Stimulated activated CD8-positive, alpha-beta memory T cell treated with anti-CD3 and anti-CD28 coated beads, Interleukin-7, amount 100 ng/mL, for 48 hours (primary cell): ENCODE results near the gene LYSET.
"Not testable (repeated sequence)": the region's sequence is repeated elsewhere in the genome, so short reads cannot be mapped to it uniquely, and the experiment has no call there.

ENCODE experiments used
- DNase-seq, 2 donors: peaks; one replicate each; pipeline ENCODE4 v3.0.0-alpha.2; 2020; ENCODE audit warnings: low read depth in 1 of 2; ENCODE audit errors: extremely low read depth in 1 of 2

LYSET gene

GRCh38 chr14:93184391-93185348 lies at the start of gene LYSET, which contains the start of gene MOAP1:
LYSET (plus strand) TSS chr14:93185317; CDS start chr14:93185406, 89 bp downstream.
MOAP1 (minus strand) TSS chr14:93184897; CDS start chr14:93184242, 655 bp downstream.
- peak; percentile 77 to 83 for DNase-seq

- no peak for DNase-seq
Measured at GRCh38 chr14:93135399-93135798, 49.7 kb upstream of the LYSET start.

GRCh38 chr14:93136009-93136408 lies 49.1 kb upstream of the LYSET start:
- DNase-seq, result no peak

- DNase-seq, result not testable (repeated sequence)
Measured at GRCh38 chr14:93136508-93136907, 48.6 kb upstream of the LYSET start.

GRCh38 chr14:93137864-93138263 lies 47.3 kb upstream of the LYSET start:
- DNase-seq, result no peak

- no peak for DNase-seq
Measured at GRCh38 chr14:93142854-93143652, 42.1 kb upstream of the LYSET start.

- peak in 1 of 2 donors; percentile 22 for DNase-seq
Measured at GRCh38 chr14:93146119-93146518, 39.0 kb upstream of the LYSET start.

GRCh38 chr14:93148979-93149378 lies 36.1 kb upstream of the LYSET start:
- DNase-seq, result no peak

- DNase-seq, result no peak
Measured at GRCh38 chr14:93150227-93151208, 34.6 kb upstream of the LYSET start.

GRCh38 chr14:93153121-93153520 lies 32.0 kb upstream of the LYSET start:
- no peak for DNase-seq

GRCh38 chr14:93155667-93156066 lies 29.4 kb upstream of the LYSET start:
- no peak for DNase-seq

GRCh38 chr14:93156693-93157369 lies 28.3 kb upstream of the LYSET start:
- no peak for DNase-seq

- DNase-seq, result not testable (repeated sequence)
Measured at GRCh38 chr14:93158349-93158748, 26.8 kb upstream of the LYSET start.

- not testable (repeated sequence) for DNase-seq
Measured at GRCh38 chr14:93159625-93160352, 25.3 kb upstream of the LYSET start.

- no peak for DNase-seq
Measured at GRCh38 chr14:93160353-93160801, 24.7 kb upstream of the LYSET start.

- no peak for DNase-seq
Measured at GRCh38 chr14:93161411-93161940, 23.6 kb upstream of the LYSET start.

GRCh38 chr14:93163564-93163963 lies 21.6 kb upstream of the LYSET start:
- DNase-seq, result no peak
